SK-N-SH treated with all-trans-retinoic acid at 6 μM for 48 hours (cell line): ENCODE measurements around the gene GPR183.

ENCODE experiments used
- ATAC-seq: fragments of 200-7000 bp; cut with Tn5 transposase; 3 replicates; pipeline ENCODE4 v1.9.1; 2020; ENCODE audit warnings: mild to moderate bottlenecking, moderate library complexity
- ARNTL ChIP-seq: fragments of 450-650 bp; formaldehyde crosslinking; IDR thresholded peaks from 2 replicates; pipeline ENCODE4 v1.5.0; 2020; ENCODE audit warnings: low read depth, mild to moderate bottlenecking, moderate library complexity, borderline replicate concordance
- BACH2 ChIP-seq: fragments of 250-450 bp; sonication (Bioruptor Pico); IDR thresholded peaks from 2 replicates; pipeline ENCODE4 v1.9.0; 2021; ENCODE audit warnings: mild to moderate bottlenecking, borderline replicate concordance
- CSDC2 ChIP-seq: fragments of 250-450 bp; sonication (Bioruptor Pico); IDR thresholded peaks from 2 replicates; pipeline ENCODE4 v1.5.0; 2020; ENCODE audit warnings: mild to moderate bottlenecking, moderate library complexity
- ESRRG ChIP-seq: fragments of 250-450 bp; sonication (Bioruptor Pico); IDR thresholded peaks from 2 replicates; pipeline ENCODE4 v1.6.1; 2021; ENCODE audit warnings: mild to moderate bottlenecking
- GLIS3 ChIP-seq: fragments of 250-450 bp; sonication (Bioruptor Pico); IDR thresholded peaks from 2 replicates; pipeline ENCODE4 v1.5.0; 2020; ENCODE audit warnings: mild to moderate bottlenecking, moderate library complexity
- ISL1 ChIP-seq: fragments of 250-450 bp; sonication (Bioruptor Pico); IDR thresholded peaks from 2 replicates; pipeline ENCODE4 v2.1.2; 2022; ENCODE audit warnings: mild to moderate bottlenecking, moderate library complexity
- OSR1 ChIP-seq: fragments of 250-450 bp; sonication (Bioruptor Pico); IDR thresholded peaks from 2 replicates; pipeline ENCODE4 v1.8.0; 2022; ENCODE audit warnings: moderate library complexity, mild to moderate bottlenecking, inconsistent platforms
- PPARA ChIP-seq: fragments of 250-450 bp; sonication (Bioruptor Pico); IDR thresholded peaks from 2 replicates; pipeline ENCODE4 v1.5.0; 2020; ENCODE audit warnings: mild to moderate bottlenecking, borderline replicate concordance
- RARB ChIP-seq: fragments of 250-450 bp; sonication (Bioruptor Pico); IDR thresholded peaks from 2 replicates; pipeline ENCODE4 v1.8.0; 2021; ENCODE audit warnings: mild to moderate bottlenecking, moderate library complexity
- SNAI2 ChIP-seq: fragments of 250-450 bp; sonication (Bioruptor Pico); IDR thresholded peaks from 2 replicates; pipeline ENCODE4 v1.5.0; 2020; ENCODE audit warnings: mild to moderate bottlenecking, moderate library complexity
- TCF4 ChIP-seq: fragments of 250-450 bp; sonication (Bioruptor Pico); IDR thresholded peaks from 2 replicates; pipeline ENCODE4 v1.8.0; 2021; ENCODE audit warnings: mild to moderate bottlenecking, moderate library complexity, borderline replicate concordance
- TOX ChIP-seq: fragments of 250-450 bp; sonication (Bioruptor Pico); IDR thresholded peaks from 2 replicates; pipeline ENCODE4 v1.8.0; 2021; ENCODE audit warnings: mild to moderate bottlenecking, moderate library complexity, borderline replicate concordance
- ZC3H10 ChIP-seq: fragments of 250-450 bp; sonication (Bioruptor Pico); IDR thresholded peaks from 2 replicates; pipeline ENCODE4 v1.5.1; 2021; ENCODE audit warnings: mild to moderate bottlenecking, moderate library complexity
- ZFP3 ChIP-seq: fragments of 250-450 bp; sonication (Bioruptor Pico); IDR thresholded peaks from 2 replicates; pipeline ENCODE4 v1.5.0; 2020; ENCODE audit warnings: mild to moderate bottlenecking, moderate library complexity
- ZNF565 ChIP-seq: fragments of 450-650 bp; formaldehyde crosslinking; conservative IDR thresholded peaks from 2 replicates; pipeline ENCODE4 v1.5.0; 2020; ENCODE audit warnings: low read depth, mild to moderate bottlenecking, moderate library complexity
- ZNF70 ChIP-seq: fragments of 450-650 bp; formaldehyde crosslinking; IDR thresholded peaks from 2 replicates; pipeline ENCODE4 v1.5.0; 2020; ENCODE audit warnings: mild to moderate bottlenecking, moderate library complexity
- ZNF8 ChIP-seq: fragments of 450-650 bp; formaldehyde crosslinking; IDR thresholded peaks from 2 replicates; pipeline ENCODE4 v1.5.0; 2020; ENCODE audit warnings: mild to moderate bottlenecking, moderate library complexity
- TF ChIP-seq, protein P1 (sequence below): fragments of 250-450 bp; sonication (Bioruptor Pico); IDR thresholded peaks from 2 replicates; pipeline ENCODE4 v1.8.0; 2020; ENCODE audit warnings: mild to moderate bottlenecking, moderate library complexity, borderline replicate concordance
- TF ChIP-seq, protein P2 (sequence below): fragments of 250-450 bp; sonication (Bioruptor Pico); IDR thresholded peaks from 2 replicates; pipeline ENCODE4 v1.5.1; 2021; ENCODE audit warnings: mild to moderate bottlenecking, moderate library complexity
- TF ChIP-seq, protein P3 (sequence below): fragments of 250-450 bp; sonication (Bioruptor Pico); IDR thresholded peaks from 2 replicates; pipeline ENCODE4 v1.5.1; 2020; ENCODE audit warnings: low read depth, mild to moderate bottlenecking, moderate library complexity
- TF ChIP-seq, protein P4 (sequence below): fragments of 250-450 bp; sonication (Bioruptor Pico); IDR thresholded peaks from 2 replicates; pipeline ENCODE4 v1.8.0; 2021; ENCODE audit warnings: low read depth, mild to moderate bottlenecking, moderate library complexity, borderline replicate concordance
- TF ChIP-seq, protein P5 (sequence below): fragments of 250-450 bp; sonication (Bioruptor Pico); IDR thresholded peaks from 2 replicates; pipeline ENCODE4 v1.5.0; 2020; ENCODE audit warnings: mild to moderate bottlenecking, moderate library complexity

GPR183 gene

DNA sequence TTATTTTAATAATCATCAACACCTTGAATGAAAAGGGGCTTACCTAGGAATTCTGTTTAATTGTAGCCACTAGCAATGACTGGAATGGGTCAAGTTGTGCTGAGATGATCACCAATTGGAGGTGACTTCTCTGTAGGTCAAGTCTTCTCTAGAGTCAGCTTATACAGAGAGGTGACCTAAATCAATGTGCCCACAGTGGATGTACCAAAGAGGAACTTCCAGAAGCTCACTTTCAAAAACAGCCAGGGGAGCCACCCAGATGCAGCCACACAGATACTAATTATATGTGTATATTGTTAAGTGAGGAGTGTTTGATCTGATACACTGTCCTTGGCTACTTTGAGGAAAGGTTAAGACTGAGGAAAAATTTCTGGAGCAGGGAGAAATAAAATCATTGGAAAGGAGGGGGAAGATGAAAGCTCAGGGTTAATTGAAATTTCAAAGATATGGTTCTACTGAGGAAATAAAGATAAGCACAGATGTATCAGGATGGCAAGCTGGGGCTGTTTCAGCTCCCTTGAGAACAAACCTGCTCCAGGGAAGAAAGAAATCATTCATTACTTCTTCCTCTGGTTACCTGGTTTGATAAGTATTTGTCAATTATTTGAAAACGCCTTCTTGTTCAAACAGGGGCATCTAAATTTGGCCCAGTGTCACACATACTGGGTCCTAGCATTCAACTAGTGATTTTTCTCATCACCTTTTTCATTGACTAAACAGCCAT, 5.1 kb downstream of the GPR183 start:
- ATAC-seq: no peak
- TF ChIP-seq ZNF70 (no peak), TCF4 (CRISPR knock-in tag) (no peak), ARNTL (no peak), OSR1 (CRISPR knock-in tag) (no peak), RARB (no peak), ESRRG (no peak), GLIS3 (CRISPR knock-in tag) (no peak), ISL1 (CRISPR knock-in tag) (no peak), ZFP3 (CRISPR knock-in tag) (no peak), TOX (CRISPR knock-in tag) (no peak), SNAI2 (no peak), PPARA (CRISPR knock-in tag) (no peak)
- TF ChIP-seq, protein P1, sequence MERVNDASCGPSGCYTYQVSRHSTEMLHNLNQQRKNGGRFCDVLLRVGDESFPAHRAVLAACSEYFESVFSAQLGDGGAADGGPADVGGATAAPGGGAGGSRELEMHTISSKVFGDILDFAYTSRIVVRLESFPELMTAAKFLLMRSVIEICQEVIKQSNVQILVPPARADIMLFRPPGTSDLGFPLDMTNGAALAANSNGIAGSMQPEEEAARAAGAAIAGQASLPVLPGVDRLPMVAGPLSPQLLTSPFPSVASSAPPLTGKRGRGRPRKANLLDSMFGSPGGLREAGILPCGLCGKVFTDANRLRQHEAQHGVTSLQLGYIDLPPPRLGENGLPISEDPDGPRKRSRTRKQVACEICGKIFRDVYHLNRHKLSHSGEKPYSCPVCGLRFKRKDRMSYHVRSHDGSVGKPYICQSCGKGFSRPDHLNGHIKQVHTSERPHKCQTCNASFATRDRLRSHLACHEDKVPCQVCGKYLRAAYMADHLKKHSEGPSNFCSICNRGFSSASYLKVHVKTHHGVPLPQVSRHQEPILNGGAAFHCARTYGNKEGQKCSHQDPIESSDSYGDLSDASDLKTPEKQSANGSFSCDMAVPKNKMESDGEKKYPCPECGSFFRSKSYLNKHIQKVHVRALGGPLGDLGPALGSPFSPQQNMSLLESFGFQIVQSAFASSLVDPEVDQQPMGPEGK: no peak
- TF ChIP-seq, protein P2, sequence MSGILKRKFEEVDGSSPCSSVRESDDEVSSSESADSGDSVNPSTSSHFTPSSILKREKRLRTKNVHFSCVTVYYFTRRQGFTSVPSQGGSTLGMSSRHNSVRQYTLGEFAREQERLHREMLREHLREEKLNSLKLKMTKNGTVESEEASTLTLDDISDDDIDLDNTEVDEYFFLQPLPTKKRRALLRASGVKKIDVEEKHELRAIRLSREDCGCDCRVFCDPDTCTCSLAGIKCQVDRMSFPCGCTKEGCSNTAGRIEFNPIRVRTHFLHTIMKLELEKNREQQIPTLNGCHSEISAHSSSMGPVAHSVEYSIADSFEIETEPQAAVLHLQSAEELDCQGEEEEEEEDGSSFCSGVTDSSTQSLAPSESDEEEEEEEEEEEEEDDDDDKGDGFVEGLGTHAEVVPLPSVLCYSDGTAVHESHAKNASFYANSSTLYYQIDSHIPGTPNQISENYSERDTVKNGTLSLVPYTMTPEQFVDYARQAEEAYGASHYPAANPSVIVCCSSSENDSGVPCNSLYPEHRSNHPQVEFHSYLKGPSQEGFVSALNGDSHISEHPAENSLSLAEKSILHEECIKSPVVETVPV (CRISPR knock-in tag): no peak
- TF ChIP-seq, protein P3, sequence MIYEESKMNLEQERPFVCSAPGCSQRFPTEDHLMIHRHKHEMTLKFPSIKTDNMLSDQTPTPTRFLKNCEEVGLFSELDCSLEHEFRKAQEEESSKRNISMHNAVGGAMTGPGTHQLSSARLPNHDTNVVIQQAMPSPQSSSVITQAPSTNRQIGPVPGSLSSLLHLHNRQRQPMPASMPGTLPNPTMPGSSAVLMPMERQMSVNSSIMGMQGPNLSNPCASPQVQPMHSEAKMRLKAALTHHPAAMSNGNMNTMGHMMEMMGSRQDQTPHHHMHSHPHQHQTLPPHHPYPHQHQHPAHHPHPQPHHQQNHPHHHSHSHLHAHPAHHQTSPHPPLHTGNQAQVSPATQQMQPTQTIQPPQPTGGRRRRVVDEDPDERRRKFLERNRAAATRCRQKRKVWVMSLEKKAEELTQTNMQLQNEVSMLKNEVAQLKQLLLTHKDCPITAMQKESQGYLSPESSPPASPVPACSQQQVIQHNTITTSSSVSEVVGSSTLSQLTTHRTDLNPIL (CRISPR knock-in tag): no peak
- TF ChIP-seq, protein P4, sequence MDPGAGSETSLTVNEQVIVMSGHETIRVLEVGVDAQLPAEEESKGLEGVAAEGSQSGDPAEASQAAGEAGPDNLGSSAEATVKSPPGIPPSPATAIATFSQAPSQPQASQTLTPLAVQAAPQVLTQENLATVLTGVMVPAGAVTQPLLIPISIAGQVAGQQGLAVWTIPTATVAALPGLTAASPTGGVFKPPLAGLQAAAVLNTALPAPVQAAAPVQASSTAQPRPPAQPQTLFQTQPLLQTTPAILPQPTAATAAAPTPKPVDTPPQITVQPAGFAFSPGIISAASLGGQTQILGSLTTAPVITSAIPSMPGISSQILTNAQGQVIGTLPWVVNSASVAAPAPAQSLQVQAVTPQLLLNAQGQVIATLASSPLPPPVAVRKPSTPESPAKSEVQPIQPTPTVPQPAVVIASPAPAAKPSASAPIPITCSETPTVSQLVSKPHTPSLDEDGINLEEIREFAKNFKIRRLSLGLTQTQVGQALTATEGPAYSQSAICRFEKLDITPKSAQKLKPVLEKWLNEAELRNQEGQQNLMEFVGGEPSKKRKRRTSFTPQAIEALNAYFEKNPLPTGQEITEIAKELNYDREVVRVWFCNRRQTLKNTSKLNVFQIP (CRISPR knock-in tag): no peak
- TF ChIP-seq, protein P5, sequence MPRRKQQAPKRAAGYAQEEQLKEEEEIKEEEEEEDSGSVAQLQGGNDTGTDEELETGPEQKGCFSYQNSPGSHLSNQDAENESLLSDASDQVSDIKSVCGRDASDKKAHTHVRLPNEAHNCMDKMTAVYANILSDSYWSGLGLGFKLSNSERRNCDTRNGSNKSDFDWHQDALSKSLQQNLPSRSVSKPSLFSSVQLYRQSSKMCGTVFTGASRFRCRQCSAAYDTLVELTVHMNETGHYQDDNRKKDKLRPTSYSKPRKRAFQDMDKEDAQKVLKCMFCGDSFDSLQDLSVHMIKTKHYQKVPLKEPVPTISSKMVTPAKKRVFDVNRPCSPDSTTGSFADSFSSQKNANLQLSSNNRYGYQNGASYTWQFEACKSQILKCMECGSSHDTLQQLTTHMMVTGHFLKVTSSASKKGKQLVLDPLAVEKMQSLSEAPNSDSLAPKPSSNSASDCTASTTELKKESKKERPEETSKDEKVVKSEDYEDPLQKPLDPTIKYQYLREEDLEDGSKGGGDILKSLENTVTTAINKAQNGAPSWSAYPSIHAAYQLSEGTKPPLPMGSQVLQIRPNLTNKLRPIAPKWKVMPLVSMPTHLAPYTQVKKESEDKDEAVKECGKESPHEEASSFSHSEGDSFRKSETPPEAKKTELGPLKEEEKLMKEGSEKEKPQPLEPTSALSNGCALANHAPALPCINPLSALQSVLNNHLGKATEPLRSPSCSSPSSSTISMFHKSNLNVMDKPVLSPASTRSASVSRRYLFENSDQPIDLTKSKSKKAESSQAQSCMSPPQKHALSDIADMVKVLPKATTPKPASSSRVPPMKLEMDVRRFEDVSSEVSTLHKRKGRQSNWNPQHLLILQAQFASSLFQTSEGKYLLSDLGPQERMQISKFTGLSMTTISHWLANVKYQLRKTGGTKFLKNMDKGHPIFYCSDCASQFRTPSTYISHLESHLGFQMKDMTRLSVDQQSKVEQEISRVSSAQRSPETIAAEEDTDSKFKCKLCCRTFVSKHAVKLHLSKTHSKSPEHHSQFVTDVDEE: no peak

DNA sequence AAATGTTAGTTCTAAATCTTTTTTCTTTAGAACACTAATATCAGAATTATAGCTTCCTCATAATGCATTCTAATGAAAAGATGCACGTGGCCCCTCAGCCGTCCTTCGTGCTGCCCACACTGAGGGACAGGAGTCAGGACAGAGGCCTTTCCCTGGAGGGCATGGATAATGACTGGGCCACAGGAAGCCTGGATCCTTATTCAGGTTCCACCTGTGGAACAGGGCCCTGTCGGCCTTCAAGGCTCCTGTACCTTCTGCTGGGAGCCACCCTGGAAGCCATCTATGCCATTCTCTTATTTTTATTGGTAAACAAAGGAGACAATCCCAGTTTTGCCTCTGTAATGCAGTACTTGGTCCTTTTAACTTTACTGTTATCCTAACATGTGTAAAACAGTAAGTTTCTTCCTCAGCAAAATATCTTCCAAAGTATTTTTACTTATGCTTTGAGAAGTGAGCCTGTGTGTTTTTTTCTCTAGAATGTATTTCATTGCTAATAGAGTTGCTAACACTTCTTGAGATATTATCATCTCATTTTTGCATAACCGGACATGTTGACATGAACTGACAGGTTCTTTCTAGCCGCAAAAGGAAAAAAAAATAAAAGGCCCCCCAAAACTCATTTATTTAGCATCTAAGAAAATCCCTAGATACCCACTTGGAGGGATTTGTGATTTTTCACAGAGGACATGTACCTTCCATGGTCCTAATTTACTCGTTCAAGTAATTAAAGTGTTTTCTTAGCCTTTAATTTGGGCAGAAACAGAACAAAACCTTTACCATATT, 6.0 kb downstream of the GPR183 start:
- no peak for TF ChIP-seq BACH2 (CRISPR knock-in tag)
- TF ChIP-seq ZNF70: no peak
- TF ChIP-seq TCF4 (CRISPR knock-in tag): no peak
- no peak for TF ChIP-seq ARNTL
- TF ChIP-seq TOX (CRISPR knock-in tag): no peak
- no peak for TF ChIP-seq CSDC2 (CRISPR knock-in tag)
- TF ChIP-seq GLIS3 (CRISPR knock-in tag): no peak
- TF ChIP-seq RARB: no peak
- TF ChIP-seq, protein P4 (CRISPR knock-in tag): no peak
- TF ChIP-seq ZNF565 (CRISPR knock-in tag): no peak
- TF ChIP-seq, protein P3 (CRISPR knock-in tag): no peak
- TF ChIP-seq ZC3H10 (CRISPR knock-in tag): no peak
- no peak for TF ChIP-seq PPARA (CRISPR knock-in tag)
- no peak for TF ChIP-seq ZNF8
- no peak for TF ChIP-seq ZFP3 (CRISPR knock-in tag)
- TF ChIP-seq, all 23 proteins: peak for 0
- ATAC-seq: no peak
